Head of caudate nucleus (tissue), 42 donors: ENCODE results near the gene RBBP8NL.
A peak's percentile ranks its signal among the peaks of the same experiment; 100 is the strongest.

Experiments used
- DNase-seq, 42 donors: peaks; one replicate each; pipeline versions ENCODE4 v3.0.0 to v3.0.0-alpha.2; 2020 to 2021; ENCODE audit warnings: mixed read lengths in 7 of 42
- intact Hi-C: fragments of 100-400 bp; cut with DNase I; formaldehyde crosslinking; loops from one replicate; pipeline ENCODE4 v1.15.0; 2022

The RBBP8NL gene

DNA sequence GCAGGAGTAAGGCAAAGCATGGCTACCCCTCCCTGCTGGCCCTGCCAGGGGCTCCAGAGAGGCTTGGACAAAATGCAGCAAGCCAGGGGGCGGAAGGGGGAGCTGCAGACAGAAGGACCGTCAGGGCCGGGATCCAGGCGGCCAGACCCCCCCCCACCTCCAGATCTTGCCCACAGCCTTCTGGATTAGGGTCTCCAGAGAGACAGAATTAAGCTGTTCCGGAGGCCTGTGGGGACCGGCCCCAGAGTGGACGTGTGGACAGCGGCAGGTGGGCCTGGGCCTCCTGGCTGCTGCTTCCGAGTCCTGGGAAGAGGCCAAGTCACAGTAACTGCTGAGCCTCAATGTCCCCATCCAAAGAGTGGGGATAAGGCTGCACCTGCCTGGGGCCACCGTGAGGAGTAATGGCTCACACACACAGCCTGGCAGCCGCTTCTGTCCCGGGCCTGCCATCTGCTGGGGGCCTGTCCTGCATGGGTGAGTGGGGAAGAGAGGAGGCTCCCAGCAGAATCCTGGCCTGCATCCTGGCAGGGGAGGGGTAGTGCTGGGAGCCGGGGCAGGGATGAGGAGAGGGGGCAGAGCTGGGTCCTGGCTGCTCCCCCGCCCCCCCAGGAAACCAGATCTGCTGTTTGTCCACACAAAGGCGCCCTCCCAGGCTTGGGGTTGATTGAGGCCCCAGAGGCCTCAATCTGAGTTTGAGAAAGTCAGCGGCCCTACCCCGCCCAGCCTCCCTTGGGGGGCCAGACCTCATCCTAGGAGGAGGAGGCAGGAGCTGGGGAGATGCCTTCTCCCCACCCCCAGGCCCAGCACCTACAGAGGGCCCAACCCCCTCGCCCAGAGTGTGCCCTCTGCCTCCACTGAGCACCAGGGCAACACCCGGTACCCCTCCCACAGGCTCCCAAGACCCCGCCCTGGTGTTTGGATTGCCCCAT, 64.1 kb downstream of the RBBP8NL start:
- intact Hi-C loops, result no loop called here
- DNase-seq, result peak in 1 of 42 donors; percentile 3

- intact Hi-C loops, result no loop called here
- DNase-seq, result peak in 1 of 42 donors; percentile 1
Observed at GRCh38 chr20:62362590-62362940, 64.8 kb downstream of the RBBP8NL start.

DNA sequence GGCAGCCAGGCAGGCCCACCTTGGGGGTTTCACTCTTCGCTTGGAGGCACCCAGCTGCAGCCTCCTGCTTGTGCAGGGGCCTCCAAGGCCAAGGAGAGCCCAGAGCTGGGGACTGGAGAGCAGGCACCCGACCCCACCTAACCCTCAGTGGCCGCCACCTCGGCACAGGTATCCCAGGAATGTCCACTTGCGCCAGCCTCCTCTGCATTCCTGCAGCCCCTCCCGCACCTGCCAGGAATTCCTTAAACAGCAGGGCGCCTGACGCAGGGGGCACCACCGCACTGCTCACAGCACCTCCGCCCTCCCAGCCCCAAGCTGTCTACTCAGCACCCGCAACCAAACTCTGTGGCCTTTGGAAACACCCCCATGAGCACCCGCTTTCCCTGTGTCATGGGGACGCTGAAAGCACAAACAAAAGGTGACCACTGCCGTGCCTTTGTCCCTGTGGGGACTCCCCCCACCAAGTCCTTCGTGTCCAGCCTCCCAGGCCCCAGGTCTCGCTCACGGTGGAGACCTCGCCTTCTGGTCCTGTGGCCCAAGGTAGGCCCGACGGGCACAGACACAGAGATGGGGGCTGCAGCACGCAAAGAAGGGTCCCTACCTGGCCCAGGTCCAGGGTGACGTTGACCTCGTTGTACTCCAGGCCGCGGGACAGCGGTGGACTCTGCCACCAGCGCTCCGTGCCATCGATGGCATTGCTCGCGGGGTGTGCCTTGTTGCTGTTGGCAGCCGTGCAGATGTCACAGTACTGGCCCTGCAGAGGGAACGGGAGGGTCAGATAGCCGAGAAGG, 65.3 kb downstream of the RBBP8NL start:
- DNase-seq, result no peak
- intact Hi-C loops, result no loop called here

GRCh38 chr20:62360854-62361798, 66.2 kb downstream of the RBBP8NL start:
- DNase-seq, result no peak
- intact Hi-C loops, result no loop called here
